GM21360 (cell line): ENCODE data around the gene KCTD16.

Experiments used
- ATAC-seq: cut with Tn5 transposase; IDR thresholded peaks from one replicate; pipeline ENCODE4 v1.9.1; 2021; ENCODE audit warnings: mild to moderate bottlenecking, moderate library complexity; ENCODE audit not compliant: unreplicated experiment

KCTD16 gene

GRCh38 chr5:144162686-144163085 lies 8.0 kb upstream of the KCTD16 start:
- ATAC-seq: no peak

GRCh38 chr5:144166696-144167095 lies 4.0 kb upstream of the KCTD16 start:
- no peak for ATAC-seq

- no peak for ATAC-seq
Observed at GRCh38 chr5:144167998-144168397, 2.7 kb upstream of the KCTD16 start.

GRCh38 chr5:144169904-144170275 lies 783 bp upstream of the KCTD16 start:
- ATAC-seq: no peak

GRCh38 chr5:144173766-144174165 lies 3.1 kb downstream of the KCTD16 start:
- ATAC-seq: no peak

GRCh38 chr5:144177548-144177947 lies 6.9 kb downstream of the KCTD16 start:
- no peak for ATAC-seq

- no peak for ATAC-seq
Observed at GRCh38 chr5:144179226-144179625, 8.6 kb downstream of the KCTD16 start.

GRCh38 chr5:144183254-144183889 lies 12.7 kb downstream of the KCTD16 start:
- no peak for ATAC-seq

- peak; percentile 78 for ATAC-seq
Observed at GRCh38 chr5:144187699-144188294, 17.1 kb downstream of the KCTD16 start.

GRCh38 chr5:144189800-144190429 lies 19.2 kb downstream of the KCTD16 start:
- peak; percentile 36 for ATAC-seq

GRCh38 chr5:144191531-144191930 lies 20.9 kb downstream of the KCTD16 start:
- ATAC-seq: no peak

- peak; percentile 90 for ATAC-seq
Observed at GRCh38 chr5:144191998-144192397, 21.3 kb downstream of the KCTD16 start.

GRCh38 chr5:144192661-144193060 lies 22.0 kb downstream of the KCTD16 start:
- ATAC-seq: no peak

- no peak for ATAC-seq
Observed at GRCh38 chr5:144194144-144194543, 23.5 kb downstream of the KCTD16 start.

- ATAC-seq: no peak
Observed at GRCh38 chr5:144195448-144195847, 24.8 kb downstream of the KCTD16 start.

GRCh38 chr5:144196612-144197011 lies 25.9 kb downstream of the KCTD16 start:
- ATAC-seq: no peak

- ATAC-seq: no peak
Observed at GRCh38 chr5:144198386-144198785, 27.7 kb downstream of the KCTD16 start.

- ATAC-seq: no peak
Observed at GRCh38 chr5:144201588-144201987, 30.9 kb downstream of the KCTD16 start.

GRCh38 chr5:144202072-144202471 lies 31.4 kb downstream of the KCTD16 start:
- ATAC-seq: no peak

- ATAC-seq: no peak
Observed at GRCh38 chr5:144202726-144203125, 32.1 kb downstream of the KCTD16 start.

- ATAC-seq: peak; percentile 89
Observed at GRCh38 chr5:144203750-144204596, 33.3 kb downstream of the KCTD16 start.
